H1 (cell line): ENCODE data around the gene TRIM14. TPM values are rescaled to one million over a fixed set of nuclear protein-coding genes. Genes with fewer than 3 reads are reported as not detected.

Experiments
- CEBPB ChIP-seq: IDR thresholded peaks from 2 replicates; pipeline ENCODE4 v1.6.1; 2012; ENCODE audit warnings: low read depth, low read length
- CHD1 ChIP-seq: IDR thresholded peaks from 2 replicates; pipeline ENCODE4 v1.6.1; 2012; ENCODE audit warnings: low read depth, low read length, improper control_type of control experiment
- GABPA ChIP-seq: IDR thresholded peaks from 2 replicates; pipeline ENCODE4 v1.6.1; 2011; ENCODE audit warnings: mild to moderate bottlenecking, low read length, moderate library complexity, borderline replicate concordance; ENCODE audit not compliant: insufficient read depth
- POLR2A ChIP-seq, 2 experiments: IDR thresholded peaks; 1 replicate in 1 of 2; 2 replicates in 1 of 2; pipeline ENCODE4 v1.6.1; 2011; ENCODE audit warnings: low read depth in 2 of 2, low read length in 2 of 2, mild to moderate bottlenecking in 2 of 2; ENCODE audit errors: control extremely low read depth in 1 of 2
- POU5F1 ChIP-seq: IDR thresholded peaks from 2 replicates; pipeline ENCODE4 v1.6.1; 2011; ENCODE audit warnings: low read depth, mild to moderate bottlenecking, low read length, moderate library complexity
- RBBP5 ChIP-seq: IDR thresholded peaks from 2 replicates; pipeline ENCODE4 v1.7.1; 2012; ENCODE audit warnings: low read depth, mild to moderate bottlenecking, inconsistent platforms, low read length, moderate library complexity, borderline replicate concordance
- SIN3A ChIP-seq, 2 experiments: IDR thresholded peaks in 1 of 2; conservative IDR thresholded peaks in 1 of 2; 2 replicates each; pipeline ENCODE4 v1.6.1; 2011 to 2012; ENCODE audit warnings: low read length in 2 of 2, improper control_type of control experiment in 1 of 2, low read depth in 1 of 2, mild to moderate bottlenecking in 1 of 2
- polyA plus RNA-seq, 7 experiments: library from polyadenylated mRNA; depleted of rRNA in 3 of 7; stranded (reverse) in 5 of 7; unstranded in 2 of 7; fragments of >200 nt in 5 of 7; fragments of 200-250 nt in 2 of 7; gene quantifications; 1 replicate in 5 of 7; 2 replicates in 1 of 7; 4 replicates in 1 of 7; pipeline versions ENCODE4 v1.2.1 to v1.2.3, GENCODE V29; 2011 to 2013; ENCODE audit warnings: missing spikeins in 2 of 7, mixed read lengths in 2 of 7
- total RNA-seq: library from RNA; stranded (reverse); fragmentation: NEBNext Ultra II Directional; extraction: Animal tissue kit (Norgen Biotek cat#: 25700); gene quantifications from 2 replicates; pipeline ENCODE4 v1.2.1, GENCODE V29; 2021

Gene TRIM14
- total and polyA plus RNA-seq, 2 of the 8 experiments (the other 6 are each of a cell fraction or from before 2014, with no cell fraction given): 9.2 to 19.4 TPM

DNA sequence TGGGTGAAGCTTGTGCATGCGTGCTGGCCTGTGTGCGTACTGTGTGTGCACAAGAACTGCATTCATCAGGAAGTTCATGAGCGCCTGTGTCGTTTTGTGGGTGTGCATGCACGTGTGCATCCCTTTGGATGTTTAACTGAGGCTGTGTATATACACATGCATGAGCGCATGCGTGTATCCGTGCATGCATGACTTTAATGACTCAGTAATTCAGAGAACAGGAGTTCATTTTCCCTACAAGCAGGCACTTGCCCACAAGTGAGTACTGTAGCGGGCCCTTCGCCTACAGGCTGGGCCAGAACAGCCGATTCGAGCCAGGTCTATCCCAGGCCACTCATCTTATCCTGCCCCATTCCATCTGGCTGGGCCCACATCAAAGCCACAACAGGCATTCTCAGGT lies 43.6 kb upstream of the TRIM14 start (continued):
- no peak for TF ChIP-seq RBBP5
- no peak for TF ChIP-seq CEBPB
- TF ChIP-seq CHD1: no peak
- no peak for TF ChIP-seq SIN3A (conservative IDR thresholded peaks at IDR 0.05 in 1 of 2, IDR thresholded peaks at IDR 0.05 in 1 of 2; ENCODE audit: low read depth in 1 of 2, low read length in 2 of 2)
- no peak for TF ChIP-seq GABPA
- no peak for TF ChIP-seq POU5F1
- no peak for TF ChIP-seq POLR2A (IDR thresholded peaks at IDR 0.05; ENCODE audit: control extremely low read depth in 1 of 2, low read depth in 2 of 2, low read length in 2 of 2)
- TF ChIP-seq, all 59 proteins: peak for 0
